Measurements from ENCODE around the gene NCOA7. TPM values are rescaled to one million over a fixed set of nuclear protein-coding genes. Genes with fewer than 3 reads are reported as not detected.

The NCOA7 gene
- total RNA-seq, 1 experiment from 2014 or later: 13.8 TPM

DNA sequence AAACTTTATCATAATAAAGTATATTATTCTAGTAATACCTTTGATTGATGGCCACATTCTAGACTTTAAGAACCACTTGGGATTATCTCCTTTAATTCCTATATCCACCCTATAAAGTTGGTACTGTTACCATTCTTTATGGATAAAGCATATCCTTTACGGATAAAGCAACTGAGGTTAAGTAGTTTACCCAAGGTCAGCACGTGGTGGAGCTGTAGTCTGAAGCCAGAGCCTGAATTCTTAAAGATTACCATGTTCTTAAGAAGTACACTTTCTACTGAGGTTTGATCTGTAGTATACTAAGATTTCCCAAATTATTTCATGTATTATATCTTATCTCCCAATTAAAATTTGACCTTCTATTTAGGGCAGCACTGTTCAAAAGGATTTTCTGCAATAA lies 3.0 kb upstream of the NCOA7 start:
- intact Hi-C loops (cut with micrococcal nuclease): no loop called here
- BruUV-seq (replicated peaks): no TSS peak
- no peak overlapping the region for H3K9ac ChIP-seq (ENCODE audit: low read length)
- ChIA-PET RAD21 (ENCODE audit: low non-redundant PET in 1 of 2, low total read pairs in 2 of 2, uncharacterized antibody in 2 of 2, unreplicated experiment in 2 of 2) (no interaction called here), POLR2A (no interaction called here), CTCF (interaction anchor here (0.7 to 2.1 kb wide), 2 partner anchors 169 to 186 kb away, joined by 3 to 7 read pairs; partner anchors contain the start of gene HINT3)
- ATAC-seq: no peak
- H3K27me3 ChIP-seq (ENCODE audit: insufficient read depth, low read length): no peaks in the 10 kb centered on the region
- H3K4me2 ChIP-seq (ENCODE audit: low read length): no peak overlapping the region
- H3K79me2 ChIP-seq (ENCODE audit: insufficient read depth, low read length): no peaks in the 10 kb centered on the region
- no peak overlapping the region for H3K27ac ChIP-seq (ENCODE audit: low read depth, low read length)
- H2AFZ ChIP-seq (ENCODE audit: low read depth, low read length, poor library complexity, severe bottlenecking): peak overlapping the region; percentile 5
- no peak overlapping the region for H3K4me3 ChIP-seq (replicated peaks in 1 of 2; ENCODE audit: low read depth in 1 of 2, low read length in 2 of 2)
- TF ChIP-seq, protein P1, sequence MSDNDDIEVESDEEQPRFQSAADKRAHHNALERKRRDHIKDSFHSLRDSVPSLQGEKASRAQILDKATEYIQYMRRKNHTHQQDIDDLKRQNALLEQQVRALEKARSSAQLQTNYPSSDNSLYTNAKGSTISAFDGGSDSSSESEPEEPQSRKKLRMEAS (IDR thresholded peaks at IDR 0.05): 0 out of 2 replicates have a peak, but pooled peaks have one; percentile 17
- TF ChIP-seq RAD21 (IDR thresholded peaks at IDR 0.05; ENCODE audit: low read depth): peak; percentile 59
- TF ChIP-seq TCF7L2 (IDR thresholded peaks at IDR 0.05; ENCODE audit: borderline replicate concordance, extremely low read depth, insufficient read depth, insufficient read length): no peak
- no peak for TF ChIP-seq CEBPB (IDR thresholded peaks at IDR 0.05; ENCODE audit: low read depth)
- no peak for TF ChIP-seq ATF3 (IDR thresholded peaks at IDR 0.05)
- no peak for TF ChIP-seq EGR1 (IDR thresholded peaks at IDR 0.05; ENCODE audit: low read depth)
- TF ChIP-seq, protein P2, sequence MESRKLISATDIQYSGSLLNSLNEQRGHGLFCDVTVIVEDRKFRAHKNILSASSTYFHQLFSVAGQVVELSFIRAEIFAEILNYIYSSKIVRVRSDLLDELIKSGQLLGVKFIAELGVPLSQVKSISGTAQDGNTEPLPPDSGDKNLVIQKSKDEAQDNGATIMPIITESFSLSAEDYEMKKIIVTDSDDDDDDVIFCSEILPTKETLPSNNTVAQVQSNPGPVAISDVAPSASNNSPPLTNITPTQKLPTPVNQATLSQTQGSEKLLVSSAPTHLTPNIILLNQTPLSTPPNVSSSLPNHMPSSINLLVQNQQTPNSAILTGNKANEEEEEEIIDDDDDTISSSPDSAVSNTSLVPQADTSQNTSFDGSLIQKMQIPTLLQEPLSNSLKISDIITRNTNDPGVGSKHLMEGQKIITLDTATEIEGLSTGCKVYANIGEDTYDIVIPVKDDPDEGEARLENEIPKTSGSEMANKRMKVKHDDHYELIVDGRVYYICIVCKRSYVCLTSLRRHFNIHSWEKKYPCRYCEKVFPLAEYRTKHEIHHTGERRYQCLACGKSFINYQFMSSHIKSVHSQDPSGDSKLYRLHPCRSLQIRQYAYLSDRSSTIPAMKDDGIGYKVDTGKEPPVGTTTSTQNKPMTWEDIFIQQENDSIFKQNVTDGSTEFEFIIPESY (IDR thresholded peaks at IDR 0.05; ENCODE audit: extremely low read depth, insufficient replicate concordance, low read length): no peak
- peak in 2 of 3 experiments; percentile 27 to 31; a peak in 3 of 6 replicates for TF ChIP-seq CTCF (IDR thresholded peaks at IDR 0.05 in 2 of 3, conservative IDR thresholded peaks at IDR 0.05 in 1 of 3; ENCODE audit: borderline replicate concordance in 1 of 3, insufficient read depth in 1 of 3, low read depth in 2 of 3, low read length in 2 of 3)
- no peak for DNase-seq (ENCODE audit: low read depth, low spot score)
- H3K9me2 ChIP-seq (ENCODE audit: insufficient read depth): no peaks in the 10 kb centered on the region
- H3K9me3 ChIP-seq (ENCODE audit: control insufficient read depth in 1 of 2, insufficient read depth in 1 of 2, low read depth in 1 of 2, low read length in 2 of 2): no peaks in the 10 kb centered on the region
- peaks cover 14 to 20% of the 10 kb centered on the region in 2 experiments; a peak in 3 of 4 replicates for H3K4me1 ChIP-seq (ENCODE audit: control insufficient read depth in 1 of 2, insufficient read depth in 2 of 2, low read length in 2 of 2)
- no peaks in the 10 kb centered on the region for H4K20me1 ChIP-seq (ENCODE audit: insufficient read depth)
- no peaks in the 10 kb centered on the region for H3K36me3 ChIP-seq (ENCODE audit: control insufficient read depth in 1 of 2, insufficient read depth in 2 of 2, low read length in 2 of 2)
